ENCODE results near the gene CCK. TPM values are rescaled to one million over a fixed set of nuclear protein-coding genes. Genes with fewer than 3 reads are reported as not detected.
"Not testable (repeated sequence)": the region's sequence is repeated elsewhere in the genome, so short reads cannot be mapped to it uniquely, and the experiment has no call there.

The CCK gene
- total RNA-seq, 2 experiments from 2014 or later, result not detected

DNA sequence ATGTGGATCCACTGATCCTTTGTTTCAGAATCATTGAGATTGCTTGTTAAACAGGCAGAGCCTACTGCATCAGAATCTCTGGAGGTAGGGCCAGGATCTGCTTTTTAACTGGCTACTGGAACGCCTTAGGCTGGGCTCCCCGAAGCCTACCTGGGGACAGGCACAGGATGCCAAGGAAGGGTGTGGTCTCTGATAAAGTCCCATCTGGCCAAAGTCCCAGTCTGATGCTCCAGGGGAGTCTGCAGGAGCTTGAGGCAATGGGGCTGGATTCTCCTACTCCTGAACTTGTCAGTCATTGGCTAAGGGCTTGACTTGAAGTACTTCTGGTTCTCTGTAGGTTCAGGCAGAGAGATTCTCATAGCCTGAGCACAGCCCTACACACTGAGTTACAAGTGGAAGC lies 22.4 kb upstream of the CCK start:
- Mint-ChIP-seq H3K4me1 (ENCODE audit: low read depth) (peaks cover 6% of the 10 kb centered on the region), H3K27me3 (ENCODE audit: low read depth) (peaks cover 11% of the 10 kb centered on the region), H3K27ac (no peak overlapping the region), H3K4me3 (no peak overlapping the region), H3K36me3 (ENCODE audit: low read depth) (no peaks in the 10 kb centered on the region), H3K9me3 (peaks cover 3% of the 10 kb centered on the region)
- DNase-seq, result no peak
- intact Hi-C loops (cut with micrococcal nuclease), result no loop called here
- CTCF ChIA-PET, result no interaction called here

DNA sequence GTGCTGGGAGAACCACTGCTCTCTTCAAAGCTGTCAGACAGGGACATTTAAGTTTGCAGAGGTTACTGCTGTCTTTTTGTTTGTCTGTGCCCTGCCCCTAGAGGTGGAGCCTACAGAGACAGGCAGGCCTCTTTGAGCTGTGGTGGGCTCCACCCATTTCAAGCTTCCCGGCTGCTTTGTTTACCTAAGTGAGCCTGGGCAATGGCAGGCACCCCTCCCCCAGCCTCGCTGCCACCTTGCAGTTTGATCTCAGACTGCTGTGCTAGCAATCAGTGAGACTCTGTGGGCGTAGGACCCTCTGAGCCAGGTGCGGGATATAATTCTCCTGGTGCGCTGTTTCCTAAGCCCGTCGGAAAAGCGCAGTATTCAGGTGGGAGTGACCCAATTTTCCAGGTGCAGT lies 21.4 kb upstream of the CCK start:
- CTCF ChIA-PET; intact Hi-C loops (cut with micrococcal nuclease); H3K4me3 Mint-ChIP-seq; H3K9me3 Mint-ChIP-seq; H3K27ac Mint-ChIP-seq; DNase-seq; H3K36me3 Mint-ChIP-seq (ENCODE audit: low read depth); H3K4me1 Mint-ChIP-seq (ENCODE audit: low read depth): not testable (repeated sequence)
- peaks cover 11% of the 10 kb centered on the region for H3K27me3 Mint-ChIP-seq (ENCODE audit: low read depth)

- intact Hi-C loops (cut with micrococcal nuclease), result no loop called here
- CTCF ChIA-PET, result interaction anchor here (1.1 kb wide), 1 partner anchor 166 kb away, joined by 3 read pairs; no protein-coding TSS in a partner anchor
- no peak for DNase-seq
- peaks cover 20% of the 10 kb centered on the region for H3K9me3 Mint-ChIP-seq
- H3K4me3 Mint-ChIP-seq, result no peak overlapping the region
- peaks cover 6% of the 10 kb centered on the region for H3K36me3 Mint-ChIP-seq (ENCODE audit: low read depth)
- no peak overlapping the region for H3K27ac Mint-ChIP-seq
- H3K27me3 Mint-ChIP-seq (ENCODE audit: low read depth), result no peaks in the 10 kb centered on the region
- H3K4me1 Mint-ChIP-seq (ENCODE audit: low read depth), result no peaks in the 10 kb centered on the region
Measured at GRCh38 chr3:42277676-42278075, 11.7 kb upstream of the CCK start.

GRCh38 chr3:42276141-42277132 lies 10.5 kb upstream of the CCK start:
- H3K27me3 Mint-ChIP-seq (ENCODE audit: low read depth), result no peaks in the 10 kb centered on the region
- intact Hi-C loops (cut with micrococcal nuclease), result no loop called here
- CTCF ChIA-PET, result no interaction called here
- peaks cover 6% of the 10 kb centered on the region for H3K36me3 Mint-ChIP-seq (ENCODE audit: low read depth)
- H3K4me3 Mint-ChIP-seq, result no peak overlapping the region
- no peaks in the 10 kb centered on the region for H3K4me1 Mint-ChIP-seq (ENCODE audit: low read depth)
- DNase-seq, result no peak
- H3K27ac Mint-ChIP-seq, result no peak overlapping the region
- H3K9me3 Mint-ChIP-seq, result peaks cover 28% of the 10 kb centered on the region

GRCh38 chr3:42275217-42275616 lies 9.2 kb upstream of the CCK start:
- Mint-ChIP-seq H3K4me3 (no peak overlapping the region), H3K4me1 (ENCODE audit: low read depth) (no peaks in the 10 kb centered on the region), H3K27ac (no peak overlapping the region), H3K27me3 (ENCODE audit: low read depth) (peaks cover 4% of the 10 kb centered on the region), H3K9me3 (peaks cover 22% of the 10 kb centered on the region), H3K36me3 (ENCODE audit: low read depth) (peaks cover 2% of the 10 kb centered on the region)
- no peak for DNase-seq
- CTCF ChIA-PET, result no interaction called here
- intact Hi-C loops (cut with micrococcal nuclease), result no loop called here

DNA sequence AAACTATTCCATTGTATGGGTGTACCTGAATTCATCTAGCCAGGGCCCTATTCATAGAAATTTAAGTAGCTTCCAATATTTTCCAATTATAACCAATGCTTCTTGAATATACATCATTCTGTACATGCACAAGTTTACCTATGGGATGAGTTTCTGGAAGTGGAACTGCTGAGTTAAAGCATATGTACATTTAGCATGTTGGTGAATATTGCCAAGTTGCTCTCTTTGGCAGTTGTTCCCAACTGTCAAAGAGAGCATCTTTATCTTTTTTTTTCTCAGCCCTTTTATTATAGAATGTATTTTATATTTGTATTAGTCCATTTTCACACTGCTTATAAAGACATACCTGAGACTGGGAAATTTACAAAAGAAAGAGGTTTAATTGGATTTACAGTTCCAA lies 8.3 kb upstream of the CCK start:
- peaks cover under 1% of the 10 kb centered on the region for H3K36me3 Mint-ChIP-seq (ENCODE audit: low read depth)
- intact Hi-C loops (cut with micrococcal nuclease), result no loop called here
- no peaks in the 10 kb centered on the region for H3K4me1 Mint-ChIP-seq (ENCODE audit: low read depth)
- CTCF ChIA-PET, result interaction anchor here (1.8 kb wide), 1 partner anchor 83 kb away, joined by 4 read pairs; no protein-coding TSS in a partner anchor
- H3K4me3 Mint-ChIP-seq, result no peak overlapping the region
- no peak for DNase-seq
- no peak overlapping the region for H3K27ac Mint-ChIP-seq
- peaks cover 14% of the 10 kb centered on the region for H3K9me3 Mint-ChIP-seq
- H3K27me3 Mint-ChIP-seq (ENCODE audit: low read depth), result peaks cover 11% of the 10 kb centered on the region

DNA sequence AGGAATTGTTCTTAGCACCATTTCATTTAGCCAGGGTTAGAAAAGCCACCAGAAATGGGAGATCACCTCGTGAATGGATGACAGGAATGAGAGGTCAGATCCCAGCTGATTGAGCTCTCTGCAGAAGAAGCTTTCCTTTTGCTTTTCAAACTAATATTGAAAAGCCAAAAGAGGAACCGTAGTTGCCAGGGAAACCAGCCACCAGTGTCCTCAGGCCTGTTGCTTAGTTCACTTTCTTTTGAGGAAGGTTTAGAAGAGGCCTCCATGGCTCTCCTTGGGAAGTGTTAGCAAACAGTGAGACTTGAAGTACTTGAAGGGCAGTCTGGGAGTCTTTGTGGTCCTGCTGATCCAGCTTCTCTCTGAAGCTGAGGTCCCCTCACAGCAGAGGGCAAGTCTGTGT lies 7.4 kb upstream of the CCK start:
- DNase-seq, result no peak
- H3K9me3 Mint-ChIP-seq, result peaks cover 10% of the 10 kb centered on the region
- CTCF ChIA-PET, result interaction anchor here (1.8 kb wide), 1 partner anchor 82 kb away, joined by 4 read pairs; no protein-coding TSS in a partner anchor
- no peaks in the 10 kb centered on the region for H3K4me1 Mint-ChIP-seq (ENCODE audit: low read depth)
- H3K36me3 Mint-ChIP-seq (ENCODE audit: low read depth), result no peaks in the 10 kb centered on the region
- H3K4me3 Mint-ChIP-seq, result no peak overlapping the region
- H3K27ac Mint-ChIP-seq, result no peak overlapping the region
- H3K27me3 Mint-ChIP-seq (ENCODE audit: low read depth), result peaks cover 17% of the 10 kb centered on the region
- intact Hi-C loops (cut with micrococcal nuclease), result no loop called here

- peaks cover 10% of the 10 kb centered on the region for H3K9me3 Mint-ChIP-seq
- H3K27ac Mint-ChIP-seq, result no peak overlapping the region
- intact Hi-C loops (cut with micrococcal nuclease), result no loop called here
- H3K4me1 Mint-ChIP-seq (ENCODE audit: low read depth), result no peaks in the 10 kb centered on the region
- no peak for DNase-seq
- peaks cover 29% of the 10 kb centered on the region for H3K27me3 Mint-ChIP-seq (ENCODE audit: low read depth)
- no peaks in the 10 kb centered on the region for H3K36me3 Mint-ChIP-seq (ENCODE audit: low read depth)
- H3K4me3 Mint-ChIP-seq, result no peak overlapping the region
- CTCF ChIA-PET, result interaction anchor here (1.0 kb wide), 1 partner anchor 171 kb away, joined by 3 read pairs; no protein-coding TSS in a partner anchor
Measured at GRCh38 chr3:42271786-42272185, 5.8 kb upstream of the CCK start.

- H3K27me3 Mint-ChIP-seq (ENCODE audit: low read depth), result peaks cover 37% of the 10 kb centered on the region
Measured at GRCh38 chr3:42270561-42270960, 4.6 kb upstream of the CCK start.

GRCh38 chr3:42269647-42270046 lies 3.7 kb upstream of the CCK start:
- Mint-ChIP-seq H3K27me3 (ENCODE audit: low read depth) (peaks cover 44% of the 10 kb centered on the region), H3K4me3 (no peak overlapping the region), H3K27ac (no peak overlapping the region), H3K36me3 (ENCODE audit: low read depth) (no peaks in the 10 kb centered on the region), H3K4me1 (ENCODE audit: low read depth) (peaks cover 2% of the 10 kb centered on the region), H3K9me3 (peaks cover 10% of the 10 kb centered on the region)
- no peak for DNase-seq
- CTCF ChIA-PET, result no interaction called here
- intact Hi-C loops (cut with micrococcal nuclease), result no loop called here

More at GRCh38 chr3:42270561-42270960, 4.6 kb upstream of the CCK start:
- Mint-ChIP-seq H3K4me1 (ENCODE audit: low read depth) (no peaks in the 10 kb centered on the region), H3K27ac (no peak overlapping the region), H3K36me3 (ENCODE audit: low read depth) (no peaks in the 10 kb centered on the region), H3K4me3 (no peak overlapping the region), H3K9me3 (peaks cover 10% of the 10 kb centered on the region)
- no peak for DNase-seq
- CTCF ChIA-PET, result no interaction called here
- intact Hi-C loops (cut with micrococcal nuclease), result no loop called here

GRCh38 chr3:42267878-42268277 lies 1.9 kb upstream of the CCK start:
- no peak overlapping the region for H3K4me3 Mint-ChIP-seq
- intact Hi-C loops (cut with micrococcal nuclease), result no loop called here
- CTCF ChIA-PET, result interaction anchor here (0.6 to 2.3 kb wide), 2 partner anchors 21 to 33 kb away, joined by 3 to 10 read pairs; no protein-coding TSS in a partner anchor
- H3K27ac Mint-ChIP-seq, result no peak overlapping the region
- peaks cover 10% of the 10 kb centered on the region for H3K9me3 Mint-ChIP-seq
- no peaks in the 10 kb centered on the region for H3K36me3 Mint-ChIP-seq (ENCODE audit: low read depth)
- H3K4me1 Mint-ChIP-seq (ENCODE audit: low read depth), result peaks cover 9% of the 10 kb centered on the region
- no peak for DNase-seq
- peaks cover 58% of the 10 kb centered on the region for H3K27me3 Mint-ChIP-seq (ENCODE audit: low read depth)

DNA sequence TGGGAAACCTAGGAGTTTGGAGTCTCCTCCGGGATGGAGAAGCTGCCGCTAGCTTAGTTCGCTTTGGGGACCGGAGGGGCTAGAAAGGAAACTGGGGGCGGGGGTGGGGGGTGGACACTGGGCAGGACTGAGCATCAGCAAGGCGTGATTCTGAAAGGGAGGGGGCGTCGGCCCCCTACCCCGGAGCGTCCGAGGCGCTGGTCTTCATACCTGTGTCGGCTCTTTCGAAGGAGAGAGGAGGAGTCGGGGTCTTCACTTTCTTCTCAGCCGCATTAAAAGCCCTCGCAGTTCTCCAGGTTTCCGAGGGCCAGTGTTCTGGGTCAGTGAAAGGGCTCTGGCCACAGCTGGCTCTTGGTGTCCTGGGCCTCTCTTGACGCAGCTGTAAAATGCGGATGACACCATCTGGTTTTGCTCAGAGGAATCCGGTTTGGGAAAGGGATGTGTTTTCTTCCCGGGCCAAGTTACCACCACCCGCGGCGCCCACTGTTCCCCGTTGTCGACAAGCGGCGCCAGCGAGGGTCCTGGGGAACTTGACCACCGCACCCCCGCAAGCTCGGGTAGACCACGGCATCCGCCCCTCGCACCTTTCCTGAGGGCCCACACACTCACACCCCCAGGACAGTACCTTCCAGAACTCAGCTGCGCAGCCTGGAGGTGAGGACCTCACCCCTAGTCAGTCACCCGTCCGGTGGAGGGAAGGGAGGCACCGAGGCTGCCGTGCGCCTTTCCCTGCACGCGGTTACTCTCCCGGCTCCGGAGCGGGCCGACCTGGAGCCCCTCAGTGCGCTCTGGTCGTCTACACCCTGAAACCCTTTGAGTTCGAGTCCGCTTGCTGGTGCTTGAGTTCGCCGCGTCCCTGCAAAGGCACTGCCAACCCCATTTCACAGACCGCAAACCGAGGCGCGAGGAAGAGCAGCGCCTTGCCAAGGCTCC lies 660 bp downstream of the CCK start:
- Mint-ChIP-seq H3K36me3 (ENCODE audit: low read depth) (no peaks in the 10 kb centered on the region), H3K4me1 (ENCODE audit: low read depth) (peaks cover 9% of the 10 kb centered on the region), H3K27me3 (ENCODE audit: low read depth) (peaks cover 70% of the 10 kb centered on the region), H3K4me3 (no peak overlapping the region), H3K9me3 (no peaks in the 10 kb centered on the region), H3K27ac (no peak overlapping the region)
- intact Hi-C loops (cut with micrococcal nuclease), result no loop called here
- DNase-seq, result no peak
- CTCF ChIA-PET, result no interaction called here

Measured in activated naive CD4-positive, alpha-beta T cell treated with anti-CD3 and anti-CD28 coated beads for 36 hours (primary cell).